Kidney tubule cell (primary cell): Measurements from ENCODE around the gene CORO2A.

ENCODE experiments used
- DNase-seq: peaks from one replicate; pipeline ENCODE4 v3.0.0-alpha.2; 2018; ENCODE audit warnings: low spot score

The CORO2A gene

GRCh38 chr9:98192503-98193335, at the start of gene CORO2A:
Gene CORO2A, minus strand, starts transcription at chr9:98192637. Its CDS starts 34,977 bp downstream, at chr9:98157660.
- peak; percentile 82 for DNase-seq

GRCh38 chr9:98241357-98242300, 49.2 kb upstream of the CORO2A start:
- DNase-seq: no peak

GRCh38 chr9:98240475-98240874, 48.0 kb upstream of the CORO2A start:
- no peak for DNase-seq

- no peak for DNase-seq
Measured at GRCh38 chr9:98236901-98237487, 44.6 kb upstream of the CORO2A start.

- no peak for DNase-seq
Measured at GRCh38 chr9:98235126-98235525, 42.7 kb upstream of the CORO2A start.

GRCh38 chr9:98234245-98234825, 41.9 kb upstream of the CORO2A start:
- no peak for DNase-seq

GRCh38 chr9:98232926-98233325, 40.5 kb upstream of the CORO2A start:
- DNase-seq: no peak

- peak; percentile 58 for DNase-seq
Measured at GRCh38 chr9:98231770-98232478, 39.5 kb upstream of the CORO2A start.

- DNase-seq: no peak
Measured at GRCh38 chr9:98230789-98231188, 38.4 kb upstream of the CORO2A start.

- no peak for DNase-seq
Measured at GRCh38 chr9:98230304-98230703, 37.9 kb upstream of the CORO2A start.

GRCh38 chr9:98229620-98230019, 37.2 kb upstream of the CORO2A start:
- DNase-seq: no peak

GRCh38 chr9:98229090-98229395, 36.6 kb upstream of the CORO2A start:
- DNase-seq: no peak

- DNase-seq: no peak
Measured at GRCh38 chr9:98228392-98229089, 36.1 kb upstream of the CORO2A start.

- DNase-seq: no peak
Measured at GRCh38 chr9:98227883-98228282, 35.4 kb upstream of the CORO2A start.

- no peak for DNase-seq
Measured at GRCh38 chr9:98226957-98227356, 34.5 kb upstream of the CORO2A start.

- DNase-seq: no peak
Measured at GRCh38 chr9:98226516-98226915, 34.1 kb upstream of the CORO2A start.

- DNase-seq: no peak
Measured at GRCh38 chr9:98225015-98225442, 32.6 kb upstream of the CORO2A start.

GRCh38 chr9:98222885-98223691, 30.7 kb upstream of the CORO2A start:
- peak; percentile 98 for DNase-seq

- no peak for DNase-seq
Measured at GRCh38 chr9:98220911-98221310, 28.5 kb upstream of the CORO2A start.

GRCh38 chr9:98219794-98220370, 27.4 kb upstream of the CORO2A start:
- no peak for DNase-seq
